GM13976 (cell line): ENCODE results near the gene GRN.

ENCODE experiments used
- DNase-seq: peaks from one replicate; pipeline ENCODE4 v3.0.0; 2012; ENCODE audit warnings: low spot score
- CTCF ChIP-seq: IDR thresholded peaks from 2 replicates; pipeline ENCODE4 v1.5.1; 2012; ENCODE audit warnings: borderline replicate concordance, mild to moderate bottlenecking; ENCODE audit not compliant: insufficient read depth; ENCODE audit errors: extremely low read depth, missing control alignments, control extremely low read depth
- in situ Hi-C: fragments of 300-500 bp; cut with MboI; formaldehyde crosslinking; loops from one replicate; pipeline ENCODE4 v1.12.0; 2022; ENCODE audit warnings: low sequenced_read_pairs, mixed read lengths, inconsistent platforms; ENCODE audit not compliant: unreplicated experiment

The GRN gene

DNA sequence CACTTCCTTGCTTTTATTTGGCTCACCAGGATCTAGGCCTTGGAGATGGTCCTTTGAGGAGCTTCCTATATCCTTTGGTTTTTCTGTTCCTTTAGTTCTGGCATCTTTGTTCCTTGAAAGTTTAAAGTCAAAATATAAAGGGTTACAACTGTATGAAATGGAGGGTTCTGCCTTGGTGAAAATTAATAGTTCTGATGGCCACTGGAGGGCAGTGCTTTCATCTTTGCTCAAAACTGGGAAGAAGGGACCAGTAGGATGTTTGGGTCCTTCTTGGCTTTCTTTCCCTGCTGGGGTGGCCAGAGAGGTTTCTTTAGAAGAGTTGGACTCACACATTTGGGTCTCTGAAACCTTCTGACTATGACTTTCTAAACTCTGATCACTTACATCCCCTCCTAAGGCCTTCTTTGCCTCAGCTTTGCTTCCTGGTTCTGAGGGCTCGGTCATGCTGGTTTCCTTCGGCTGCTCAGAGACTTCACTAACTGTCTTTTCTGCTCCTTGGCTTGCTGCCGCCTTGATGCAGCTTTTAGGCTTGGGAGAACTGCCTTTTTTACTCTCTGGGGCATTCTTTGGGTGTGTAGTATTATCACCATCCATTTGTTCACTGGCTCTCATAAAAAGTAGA lies 55.2 kb downstream of the GRN start:
- TF ChIP-seq CTCF = peak; percentile 21
- in situ Hi-C loops = loop anchor here (10.0 kb wide), 1 partner anchor 104 kb away; the partner anchor contains the start of gene GPATCH8
- DNase-seq = no peak
